ENCODE results near the gene NUMB.

Gene NUMB

DNA sequence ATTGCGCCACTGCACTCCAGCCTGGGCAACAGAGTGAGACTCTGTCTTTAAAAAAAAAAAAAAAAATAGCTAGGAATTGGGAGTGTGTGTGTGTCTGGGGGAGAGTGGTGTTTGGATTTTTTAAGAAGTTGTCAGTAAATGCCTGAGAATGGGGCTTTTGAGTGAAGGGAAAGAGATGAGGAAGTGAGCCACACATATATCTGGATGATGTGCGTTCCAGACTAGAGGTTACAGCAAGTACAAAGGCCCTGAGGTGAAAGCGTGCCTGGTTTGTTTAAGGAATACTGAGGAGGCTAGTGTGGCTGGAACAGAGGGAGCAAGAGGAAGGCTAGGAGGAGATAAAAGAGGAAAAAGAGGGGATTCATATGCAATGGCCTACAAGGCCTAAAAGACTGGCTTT lies 151.1 kb downstream of the NUMB start:
- DNase-seq (ENCODE audit: insufficient read length) (no peak), FAIRE-seq (no peak)
- TF ChIP-seq TAF1 (IDR thresholded peaks at IDR 0.05; ENCODE audit: borderline replicate concordance, low read depth, low read length) (no peak), POLR2A (IDR thresholded peaks at IDR 0.05; ENCODE audit: low read depth, low read length) (no peak), POLR2AphosphoS5 (IDR thresholded peaks at IDR 0.05; ENCODE audit: low read depth, low read length) (no peak)

DNA sequence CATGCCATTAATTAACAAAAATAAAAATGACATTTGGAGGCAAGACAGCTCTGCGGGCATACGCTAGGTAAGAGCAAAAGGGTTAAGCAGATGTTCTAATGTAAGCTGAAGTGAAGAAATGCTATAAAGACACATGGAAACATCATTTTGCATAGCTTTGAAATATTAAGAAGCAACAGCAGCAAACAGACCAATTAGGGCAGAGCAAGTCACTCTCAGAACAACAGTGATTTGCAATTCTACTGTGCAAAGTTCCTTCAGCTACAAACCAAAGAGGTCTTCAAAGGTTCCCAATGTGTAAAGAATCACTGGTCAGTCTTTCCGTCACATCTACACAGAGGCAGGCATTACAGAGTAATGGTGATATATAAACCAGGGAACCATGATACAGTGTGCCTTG lies 152.8 kb downstream of the NUMB start:
- DNase-seq (ENCODE audit: insufficient read length) (no peak), FAIRE-seq (no peak)
- TF ChIP-seq POLR2A (IDR thresholded peaks at IDR 0.05; ENCODE audit: low read depth, low read length) = no peak
- no peak for TF ChIP-seq POLR2AphosphoS5 (IDR thresholded peaks at IDR 0.05; ENCODE audit: low read depth, low read length)
- TF ChIP-seq TAF1 (IDR thresholded peaks at IDR 0.05; ENCODE audit: borderline replicate concordance, low read depth, low read length) = no peak

DNA sequence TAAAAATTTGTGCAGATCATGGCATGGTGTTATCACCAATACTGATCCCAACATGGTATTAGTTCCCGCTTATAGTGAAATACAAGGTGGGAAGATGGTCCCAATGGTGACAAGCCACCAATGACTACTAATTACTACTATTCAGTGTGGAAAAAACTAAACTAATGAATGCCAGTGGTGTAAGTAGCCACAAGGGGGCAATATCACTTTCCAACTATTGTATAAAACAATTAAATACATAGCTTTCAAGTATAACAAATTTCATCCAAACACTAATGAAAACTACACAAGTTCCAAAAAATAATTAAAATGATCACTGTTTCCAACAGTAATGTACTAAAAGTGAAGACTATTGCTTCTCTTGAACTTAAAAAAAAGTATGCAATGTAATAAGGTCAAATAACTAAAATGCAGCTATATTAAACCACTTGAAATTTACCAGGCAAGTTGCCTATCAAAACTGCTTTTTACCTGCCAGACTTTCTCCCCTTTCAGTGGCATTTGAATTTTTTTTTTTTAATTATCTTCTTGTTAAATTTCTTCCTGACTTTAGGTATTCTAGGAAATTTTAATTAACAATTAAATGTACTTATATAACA lies 163.0 kb downstream of the NUMB start:
- TF ChIP-seq POLR2A (IDR thresholded peaks at IDR 0.05; ENCODE audit: low read depth, low read length) (no peak), POLR2AphosphoS5 (IDR thresholded peaks at IDR 0.05; ENCODE audit: low read depth, low read length) (no peak), TAF1 (IDR thresholded peaks at IDR 0.05; ENCODE audit: borderline replicate concordance, low read depth, low read length) (no peak)
- FAIRE-seq (peak; percentile 73), DNase-seq (ENCODE audit: insufficient read length) (no peak)

DNA sequence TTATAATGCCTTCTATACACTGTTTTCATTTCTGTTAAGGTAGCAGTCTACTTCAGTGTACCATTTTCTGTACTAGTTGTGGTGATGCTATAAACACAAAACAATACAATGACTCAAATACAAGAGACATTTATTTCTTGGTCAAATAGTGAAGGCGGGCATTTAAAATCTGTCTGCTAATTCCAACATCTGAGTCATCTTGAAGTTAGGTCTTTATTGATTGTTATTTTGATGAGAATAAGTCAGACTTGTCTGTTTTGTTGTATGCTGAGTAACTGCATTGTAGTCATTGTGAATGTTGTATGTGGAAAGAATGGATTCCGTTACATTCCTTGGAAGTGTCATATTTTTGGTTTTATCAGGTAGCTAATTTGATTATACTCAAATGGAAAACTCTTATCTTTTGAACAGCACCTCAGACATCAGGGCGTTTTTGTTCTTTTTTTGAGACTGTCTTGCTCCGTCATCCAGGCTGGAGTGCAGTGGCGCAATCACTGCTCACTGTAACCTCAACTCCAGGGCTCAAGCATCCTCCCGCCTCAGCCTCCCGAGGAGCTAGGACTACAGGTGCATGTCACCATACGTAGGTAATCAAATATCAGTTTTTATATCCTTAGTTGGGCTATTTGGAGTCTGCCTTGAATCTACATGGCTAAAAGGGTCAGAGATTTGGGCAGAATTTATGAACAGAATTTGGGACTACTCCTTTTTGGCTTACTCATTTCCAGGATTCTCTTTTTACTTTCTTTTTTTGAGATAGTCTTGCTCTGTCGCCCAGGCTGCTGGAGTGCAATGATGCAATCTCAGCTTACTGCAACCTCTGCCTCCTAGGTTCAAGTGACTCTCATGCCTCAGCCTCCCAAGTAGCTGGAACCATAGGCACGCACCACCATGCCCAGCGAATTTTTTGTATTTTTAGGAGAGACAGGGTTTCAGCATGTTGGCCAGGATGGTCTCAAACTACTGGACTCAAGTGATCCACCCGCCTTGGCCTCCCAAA lies 164.3 kb downstream of the NUMB start:
- no peak for TF ChIP-seq POLR2A (IDR thresholded peaks at IDR 0.05; ENCODE audit: low read depth, low read length)
- no peak for TF ChIP-seq POLR2AphosphoS5 (IDR thresholded peaks at IDR 0.05; ENCODE audit: low read depth, low read length)
- no peak for TF ChIP-seq TAF1 (IDR thresholded peaks at IDR 0.05; ENCODE audit: borderline replicate concordance, low read depth, low read length)
- FAIRE-seq (no peak), DNase-seq (ENCODE audit: insufficient read length) (no peak)

DNA sequence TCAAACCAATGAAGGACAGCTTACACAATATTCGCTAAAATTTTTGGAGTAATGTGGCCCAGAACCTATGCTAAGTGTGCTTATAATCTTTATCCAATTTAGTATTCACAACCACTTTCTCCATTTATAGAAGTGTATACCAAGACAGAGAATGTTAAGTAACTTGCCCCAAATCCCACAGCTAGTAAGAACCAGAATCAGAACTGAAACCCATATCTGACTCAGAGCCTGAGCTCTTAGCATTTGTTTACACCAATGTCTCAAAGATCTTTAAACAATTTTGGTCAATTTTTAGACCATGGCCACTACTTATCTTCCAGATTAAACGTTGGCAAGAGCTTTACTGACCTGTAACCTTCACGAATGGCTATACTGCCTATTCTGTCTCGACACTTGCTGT lies 168.1 kb downstream of the NUMB start:
- FAIRE-seq (peak; percentile 87), DNase-seq (ENCODE audit: insufficient read length) (no peak)
- no peak for TF ChIP-seq POLR2A (IDR thresholded peaks at IDR 0.05; ENCODE audit: low read depth, low read length)
- TF ChIP-seq TAF1 (IDR thresholded peaks at IDR 0.05; ENCODE audit: borderline replicate concordance, low read depth, low read length) = no peak
- TF ChIP-seq POLR2AphosphoS5 (IDR thresholded peaks at IDR 0.05; ENCODE audit: low read depth, low read length) = no peak

DNA sequence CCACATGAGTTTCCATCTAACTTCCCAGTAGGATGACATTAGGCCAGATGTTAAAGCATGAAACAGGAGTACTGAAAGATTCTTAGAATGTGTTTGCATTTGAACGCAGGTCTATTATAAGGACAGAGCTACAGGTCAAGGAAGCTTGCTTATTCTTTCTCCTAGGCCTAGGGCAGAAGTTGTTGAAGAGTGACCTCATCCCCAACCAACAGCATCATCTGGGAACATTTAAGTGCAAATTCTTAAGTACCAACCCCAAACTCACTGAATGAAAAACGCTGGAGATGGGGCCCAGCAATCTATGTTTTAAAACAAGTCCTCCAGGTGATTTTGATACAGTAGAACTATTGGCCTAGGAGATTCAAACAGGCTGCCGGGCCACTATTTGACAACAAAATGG lies 168.6 kb downstream of the NUMB start:
- TF ChIP-seq POLR2AphosphoS5 (IDR thresholded peaks at IDR 0.05; ENCODE audit: low read depth, low read length) (no peak), TAF1 (IDR thresholded peaks at IDR 0.05; ENCODE audit: borderline replicate concordance, low read depth, low read length) (no peak), POLR2A (IDR thresholded peaks at IDR 0.05; ENCODE audit: low read depth, low read length) (no peak)
- FAIRE-seq (no peak), DNase-seq (ENCODE audit: insufficient read length) (no peak)

DNA sequence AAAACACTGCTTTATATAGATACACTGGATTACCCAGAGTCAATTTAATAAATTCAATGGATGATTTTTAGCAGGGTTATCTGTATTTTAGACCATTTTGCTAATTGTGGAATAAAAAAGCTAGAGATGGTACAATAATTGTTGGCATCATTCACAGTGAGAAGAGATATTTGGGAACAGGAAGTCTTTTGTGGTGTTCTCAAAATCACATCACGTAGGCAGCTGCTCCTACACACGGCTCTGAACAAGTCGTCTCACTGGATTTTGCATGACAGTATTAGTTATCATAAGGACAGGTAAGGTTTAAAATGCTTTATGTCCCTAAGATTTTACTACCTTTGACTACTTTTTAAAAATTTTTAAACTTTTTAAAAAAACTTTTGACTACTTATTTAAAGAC lies 169.0 kb downstream of the NUMB start:
- DNase-seq (ENCODE audit: insufficient read length) = no peak
- peak; percentile 69 for FAIRE-seq
- TF ChIP-seq POLR2A (IDR thresholded peaks at IDR 0.05; ENCODE audit: low read depth, low read length) (no peak), TAF1 (IDR thresholded peaks at IDR 0.05; ENCODE audit: borderline replicate concordance, low read depth, low read length) (no peak), POLR2AphosphoS5 (IDR thresholded peaks at IDR 0.05; ENCODE audit: low read depth, low read length) (no peak)

DNA sequence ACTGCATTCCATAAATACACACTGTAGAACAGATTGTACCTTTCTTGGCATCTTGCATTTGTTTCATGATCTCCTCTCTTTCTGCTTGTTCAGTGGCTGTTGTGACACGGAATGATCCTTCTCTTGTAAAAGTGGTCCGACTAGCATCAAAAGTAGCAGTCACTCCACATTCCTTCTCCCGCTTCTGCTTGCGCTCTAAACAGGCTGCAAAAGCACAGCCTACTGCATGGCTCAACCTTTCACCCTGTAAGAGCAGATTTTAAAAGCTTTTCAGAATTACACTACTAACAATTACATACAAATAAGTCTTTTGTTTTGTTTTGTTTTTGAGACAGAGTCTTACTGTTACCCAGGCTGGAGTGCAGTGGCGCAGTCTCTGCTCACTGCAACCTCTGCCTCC lies 171.3 kb downstream of the NUMB start:
- no peak for DNase-seq (ENCODE audit: insufficient read length)
- TF ChIP-seq TAF1 (IDR thresholded peaks at IDR 0.05; ENCODE audit: borderline replicate concordance, low read depth, low read length) (no peak), POLR2AphosphoS5 (IDR thresholded peaks at IDR 0.05; ENCODE audit: low read depth, low read length) (no peak), POLR2A (IDR thresholded peaks at IDR 0.05; ENCODE audit: low read depth, low read length) (no peak)
- no peak for FAIRE-seq

DNA sequence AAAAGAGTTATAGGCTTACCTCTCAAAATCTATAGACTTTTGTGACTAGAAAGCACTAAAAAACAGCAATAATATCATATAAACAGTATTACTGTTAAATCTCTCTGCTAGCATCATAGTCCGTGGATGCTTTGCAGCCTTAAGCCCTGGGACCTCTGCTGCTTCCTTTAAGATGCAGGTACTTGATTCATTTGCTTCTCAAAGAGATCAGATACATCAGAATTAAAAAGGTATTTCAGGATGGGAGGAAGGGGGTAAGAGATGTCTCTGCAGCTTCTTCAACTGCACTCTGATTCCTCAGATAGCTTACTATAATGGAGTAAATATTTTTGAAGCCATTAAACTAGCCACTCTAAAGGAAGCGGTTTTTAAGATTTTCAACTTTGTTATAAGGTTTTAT lies 171.7 kb downstream of the NUMB start:
- no peak for DNase-seq (ENCODE audit: insufficient read length)
- no peak for FAIRE-seq
- TF ChIP-seq POLR2AphosphoS5 (IDR thresholded peaks at IDR 0.05; ENCODE audit: low read depth, low read length) (no peak), TAF1 (IDR thresholded peaks at IDR 0.05; ENCODE audit: borderline replicate concordance, low read depth, low read length) (no peak), POLR2A (IDR thresholded peaks at IDR 0.05; ENCODE audit: low read depth, low read length) (no peak)

DNA sequence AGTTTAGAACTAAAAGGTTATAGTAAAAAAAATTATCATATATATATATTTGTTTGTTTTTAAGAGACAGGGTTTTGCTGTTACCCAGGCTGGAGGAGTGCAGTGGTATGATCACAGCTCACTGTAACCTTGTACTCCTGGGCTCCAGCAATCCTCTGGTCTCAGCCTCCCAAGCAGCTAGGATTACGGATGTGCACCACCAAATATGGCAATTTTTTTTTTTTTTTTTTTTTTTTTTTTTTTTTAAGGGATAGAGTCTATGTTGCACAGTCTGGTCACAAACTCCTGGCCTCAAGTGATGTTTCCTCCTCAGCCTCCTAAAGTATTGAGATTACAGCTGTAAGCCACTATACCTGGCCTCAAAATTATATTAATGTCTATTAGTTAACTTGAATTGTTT lies 172.4 kb downstream of the NUMB start:
- FAIRE-seq (no peak), DNase-seq (ENCODE audit: insufficient read length) (no peak)
- no peak for TF ChIP-seq POLR2AphosphoS5 (IDR thresholded peaks at IDR 0.05; ENCODE audit: low read depth, low read length)

DNA sequence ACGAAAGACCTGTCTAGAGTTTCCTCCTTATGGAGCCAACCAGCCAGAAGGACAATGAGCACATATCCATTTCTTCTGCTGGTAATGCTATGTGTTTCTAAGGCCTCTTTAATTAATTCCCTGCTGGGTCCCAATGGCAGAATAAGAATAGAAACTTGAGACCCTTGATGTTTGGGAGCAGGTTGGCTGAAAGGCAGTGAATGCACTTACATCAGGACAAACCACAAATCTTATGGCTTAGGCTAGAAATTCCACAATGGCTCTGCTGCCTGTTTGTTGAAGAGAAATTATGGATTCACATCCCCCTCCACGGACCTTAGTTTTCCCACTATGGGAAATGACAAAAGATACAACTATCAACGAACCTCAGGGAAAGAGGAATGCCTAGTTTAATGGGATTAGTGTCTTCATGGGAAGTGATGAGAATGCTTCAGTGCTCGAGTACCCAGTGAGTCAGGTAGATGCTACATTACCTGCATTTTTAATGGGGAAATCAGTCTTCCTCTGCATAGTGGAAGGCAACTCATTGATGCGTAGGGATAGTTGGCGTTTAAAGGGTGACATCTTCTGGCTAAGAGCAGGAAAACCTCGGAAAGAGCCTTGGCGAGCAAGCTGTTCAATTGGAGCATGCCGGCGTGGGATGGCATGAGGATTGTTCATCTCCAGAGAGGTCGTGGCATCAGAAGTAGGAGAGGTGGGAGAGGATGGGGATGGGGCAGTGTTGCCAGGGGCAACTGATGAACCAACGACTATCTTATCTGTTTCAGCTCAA lies 174.6 kb downstream of the NUMB start:
- no peak for DNase-seq (ENCODE audit: insufficient read length)
- FAIRE-seq = no peak
- no peak for TF ChIP-seq TAF1 (IDR thresholded peaks at IDR 0.05; ENCODE audit: borderline replicate concordance, low read depth, low read length)
- TF ChIP-seq POLR2AphosphoS5 (IDR thresholded peaks at IDR 0.05; ENCODE audit: low read depth, low read length) = no peak
- no peak for TF ChIP-seq POLR2A (IDR thresholded peaks at IDR 0.05; ENCODE audit: low read depth, low read length)
